K562 (cell line): ENCODE measurements around the gene BOD1L1.

Experiments
- HDAC6 ChIP-seq: IDR thresholded peaks from 2 replicates; pipeline ENCODE4 v1.6.1; 2012; ENCODE audit warnings: low read depth, mild to moderate bottlenecking, control low read depth, inconsistent platforms, low read length, moderate library complexity
- JUNB ChIP-seq: fragments of 450-650 bp; formaldehyde crosslinking; conservative IDR thresholded peaks from 2 replicates; pipeline ENCODE4 v1.4.0; 2020; ENCODE audit warnings: mild to moderate bottlenecking
- NFE2L1 ChIP-seq: fragments of 450-650 bp; IDR thresholded peaks from 2 replicates; pipeline ENCODE4 v1.6.1; 2016; ENCODE audit warnings: missing genetic modification characterization, low read depth, mild to moderate bottlenecking, missing compliant biosample characterization, moderate library complexity, borderline replicate concordance
- RFX5 ChIP-seq: IDR thresholded peaks from 2 replicates; pipeline ENCODE4 v1.6.1; 2011; ENCODE audit warnings: low read depth, mild to moderate bottlenecking, improper control_type of control experiment, low read length
- ZNF586 ChIP-seq: fragments of 450-650 bp; formaldehyde crosslinking; conservative IDR thresholded peaks from 2 replicates; pipeline ENCODE4 v1.4.0; 2020; ENCODE audit warnings: mild to moderate bottlenecking, moderate library complexity
- TF ChIP-seq, protein P1 (sequence below): fragments of 450-650 bp; IDR thresholded peaks from 2 replicates; pipeline ENCODE4 v1.6.1; 2017; ENCODE audit warnings: antibody characterized with exemption

- no peak for TF ChIP-seq ZNF586 (CRISPR knock-in tag)
- TF ChIP-seq RFX5 = no peak
- no peak for TF ChIP-seq NFE2L1 (tag)
- no peak for TF ChIP-seq HDAC6
- TF ChIP-seq, protein P1, sequence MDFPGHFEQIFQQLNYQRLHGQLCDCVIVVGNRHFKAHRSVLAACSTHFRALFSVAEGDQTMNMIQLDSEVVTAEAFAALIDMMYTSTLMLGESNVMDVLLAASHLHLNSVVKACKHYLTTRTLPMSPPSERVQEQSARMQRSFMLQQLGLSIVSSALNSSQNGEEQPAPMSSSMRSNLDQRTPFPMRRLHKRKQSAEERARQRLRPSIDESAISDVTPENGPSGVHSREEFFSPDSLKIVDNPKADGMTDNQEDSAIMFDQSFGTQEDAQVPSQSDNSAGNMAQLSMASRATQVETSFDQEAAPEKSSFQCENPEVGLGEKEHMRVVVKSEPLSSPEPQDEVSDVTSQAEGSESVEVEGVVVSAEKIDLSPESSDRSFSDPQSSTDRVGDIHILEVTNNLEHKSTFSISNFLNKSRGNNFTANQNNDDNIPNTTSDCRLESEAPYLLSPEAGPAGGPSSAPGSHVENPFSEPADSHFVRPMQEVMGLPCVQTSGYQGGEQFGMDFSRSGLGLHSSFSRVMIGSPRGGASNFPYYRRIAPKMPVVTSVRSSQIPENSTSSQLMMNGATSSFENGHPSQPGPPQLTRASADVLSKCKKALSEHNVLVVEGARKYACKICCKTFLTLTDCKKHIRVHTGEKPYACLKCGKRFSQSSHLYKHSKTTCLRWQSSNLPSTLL = no peak
- TF ChIP-seq JUNB (CRISPR knock-in tag) = no peak
Observed at GRCh38 chr4:13567125-13567524, 60.4 kb downstream of the BOD1L1 start.
